ENCODE measurements around the gene NFE2L2. TPM values are rescaled to one million over a fixed set of nuclear protein-coding genes. Genes with fewer than 3 reads are reported as not detected.

NFE2L2 gene
- total and polyA plus RNA-seq, 2 experiments from 2014 or later, result 35.0 to 39.1 TPM

DNA sequence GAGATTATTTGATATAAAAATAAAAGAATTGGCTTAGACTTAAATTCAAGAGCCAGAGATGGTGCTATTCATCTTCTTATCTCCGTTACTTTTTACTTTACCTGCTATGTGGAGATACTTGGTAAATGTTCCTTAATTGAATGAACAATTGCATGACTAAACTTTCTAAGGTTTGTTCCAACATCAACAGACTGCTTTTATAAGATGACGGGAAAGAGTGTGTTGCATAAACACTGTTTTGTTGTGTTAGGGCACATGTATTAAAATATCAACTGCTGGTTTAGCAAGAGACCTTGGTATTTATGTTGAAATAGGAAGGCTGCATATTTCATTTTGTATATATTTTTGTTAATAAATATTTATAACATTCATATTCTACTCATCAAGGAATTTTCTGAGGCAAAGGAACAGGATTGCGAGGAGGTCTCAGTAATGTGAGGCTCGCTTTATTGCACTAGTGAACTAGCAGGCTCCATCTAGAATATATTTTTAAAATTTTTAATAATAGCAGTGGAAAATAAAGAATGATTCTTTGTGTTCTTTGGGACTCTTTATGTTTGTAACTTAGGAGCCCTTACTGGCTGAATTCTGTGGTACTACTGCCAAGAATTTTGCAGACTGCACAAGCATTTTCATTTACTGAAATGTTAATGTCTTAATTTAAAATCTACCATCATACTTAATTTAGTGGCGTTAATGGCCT lies 10.7 kb upstream of the NFE2L2 start:
- Mint-ChIP-seq H3K4me1 (peaks cover 30% of the 10 kb centered on the region), H3K4me3 (no peak overlapping the region), H3K9me3 (no peaks in the 10 kb centered on the region), H3K27ac (no peak overlapping the region), H3K36me3 (ENCODE audit: low read depth) (no peaks in the 10 kb centered on the region), H3K27me3 (ENCODE audit: insufficient read depth, low read depth, poor library complexity) (no peaks in the 10 kb centered on the region)
- Histone ChIP-seq H3K36me3 (ENCODE audit: insufficient read depth) (no peaks in the 10 kb centered on the region), H3K27me3 (ENCODE audit: insufficient read depth) (no peaks in the 10 kb centered on the region), H3F3A (replicated peaks; ENCODE audit: low read depth) (no peaks in the 10 kb centered on the region), H3K9me2 (ENCODE audit: insufficient read depth) (no peaks in the 10 kb centered on the region), H4K20me1 (replicated peaks; ENCODE audit: insufficient read depth) (no peaks in the 10 kb centered on the region), H3K27ac (ENCODE audit: low read depth) (no peak overlapping the region), H2AFZ (no peak overlapping the region), H3K4me3 (no peak overlapping the region), H3K4me1 (ENCODE audit: insufficient read depth) (peaks cover 22% of the 10 kb centered on the region), H3K79me2 (replicated peaks; ENCODE audit: insufficient read depth) (no peaks in the 10 kb centered on the region), H3K4me2 (no peak overlapping the region)
- no peak for TF ChIP-seq NANOG (IDR thresholded peaks at IDR 0.05; ENCODE audit: borderline replicate concordance)
- DNase-seq (ENCODE audit: low spot score), result no peak
- ATAC-seq, result no peak

DNA sequence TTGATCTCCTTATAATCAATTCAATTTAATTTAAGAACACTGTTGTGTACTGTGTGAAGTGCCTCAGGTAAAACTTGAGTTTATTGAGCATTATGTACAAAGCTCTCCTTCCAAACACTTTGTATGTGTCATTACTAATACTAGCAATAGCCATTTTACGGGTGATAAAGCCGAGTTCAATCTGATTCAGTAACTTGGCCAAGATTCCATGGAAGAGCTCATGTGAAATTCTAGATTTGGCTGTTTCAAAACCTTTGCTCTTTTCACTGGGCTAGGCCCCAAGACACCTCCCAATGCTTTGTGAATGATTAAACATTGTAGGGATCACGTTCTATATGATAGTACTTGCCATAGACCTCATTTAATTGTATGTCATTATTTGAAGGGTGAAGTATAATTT lies 8.9 kb upstream of the NFE2L2 start:
- peak overlapping the region; percentile 86 for H3K27ac Mint-ChIP-seq
- Histone ChIP-seq H3K79me2 (replicated peaks; ENCODE audit: insufficient read depth) (no peaks in the 10 kb centered on the region), H3K27me3 (ENCODE audit: insufficient read depth) (no peaks in the 10 kb centered on the region), H3F3A (replicated peaks; ENCODE audit: low read depth) (no peaks in the 10 kb centered on the region), H3K27ac (ENCODE audit: low read depth) (peak overlapping the region; percentile 13; the same call in 1 of the 2 replicates), H2AFZ (peak overlapping the region; percentile 4; the same call in 1 of the 2 replicates), H4K20me1 (replicated peaks; ENCODE audit: insufficient read depth) (no peaks in the 10 kb centered on the region), H3K9me2 (ENCODE audit: insufficient read depth) (no peaks in the 10 kb centered on the region), H3K4me3 (no peak overlapping the region), H3K4me2 (peak overlapping the region; percentile 52; the same call in 1 of the 2 replicates), H3K36me3 (ENCODE audit: insufficient read depth) (no peaks in the 10 kb centered on the region), H3K4me1 (ENCODE audit: insufficient read depth) (peaks cover 22% of the 10 kb centered on the region)
- H3K4me3 Mint-ChIP-seq, result no peak overlapping the region
- peaks cover 3% of the 10 kb centered on the region for H3K27me3 Mint-ChIP-seq (ENCODE audit: insufficient read depth, low read depth, poor library complexity)
- H3K4me1 Mint-ChIP-seq, result peaks cover 30% of the 10 kb centered on the region
- no peaks in the 10 kb centered on the region for H3K9me3 Mint-ChIP-seq
- no peaks in the 10 kb centered on the region for H3K36me3 Mint-ChIP-seq (ENCODE audit: low read depth)
- no peak for ATAC-seq
- DNase-seq (ENCODE audit: low spot score), result no peak
- TF ChIP-seq ZNF114 (CRISPR knock-in tag; IDR thresholded peaks at IDR 0.05) (no peak), REST (IDR thresholded peaks at IDR 0.05; ENCODE audit: unreplicated experiment) (no peak), EZH2 (IDR thresholded peaks at IDR 0.05; ENCODE audit: low read depth, unreplicated experiment) (no peak), ZNF331 (CRISPR knock-in tag; IDR thresholded peaks at IDR 0.05; ENCODE audit: low read depth) (no peak), EZH2phosphoT487 (IDR thresholded peaks at IDR 0.05; ENCODE audit: unreplicated experiment) (no peak), JUNB (IDR thresholded peaks at IDR 0.05; ENCODE audit: unreplicated experiment) (no peak), CREB1 (CRISPR knock-in tag; IDR thresholded peaks at IDR 0.05; ENCODE audit: low read depth) (no peak), ZNF462 (CRISPR knock-in tag; IDR thresholded peaks at IDR 0.05) (no peak)
- TF ChIP-seq, protein P1, sequence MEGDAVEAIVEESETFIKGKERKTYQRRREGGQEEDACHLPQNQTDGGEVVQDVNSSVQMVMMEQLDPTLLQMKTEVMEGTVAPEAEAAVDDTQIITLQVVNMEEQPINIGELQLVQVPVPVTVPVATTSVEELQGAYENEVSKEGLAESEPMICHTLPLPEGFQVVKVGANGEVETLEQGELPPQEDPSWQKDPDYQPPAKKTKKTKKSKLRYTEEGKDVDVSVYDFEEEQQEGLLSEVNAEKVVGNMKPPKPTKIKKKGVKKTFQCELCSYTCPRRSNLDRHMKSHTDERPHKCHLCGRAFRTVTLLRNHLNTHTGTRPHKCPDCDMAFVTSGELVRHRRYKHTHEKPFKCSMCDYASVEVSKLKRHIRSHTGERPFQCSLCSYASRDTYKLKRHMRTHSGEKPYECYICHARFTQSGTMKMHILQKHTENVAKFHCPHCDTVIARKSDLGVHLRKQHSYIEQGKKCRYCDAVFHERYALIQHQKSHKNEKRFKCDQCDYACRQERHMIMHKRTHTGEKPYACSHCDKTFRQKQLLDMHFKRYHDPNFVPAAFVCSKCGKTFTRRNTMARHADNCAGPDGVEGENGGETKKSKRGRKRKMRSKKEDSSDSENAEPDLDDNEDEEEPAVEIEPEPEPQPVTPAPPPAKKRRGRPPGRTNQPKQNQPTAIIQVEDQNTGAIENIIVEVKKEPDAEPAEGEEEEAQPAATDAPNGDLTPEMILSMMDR (conservative IDR thresholded peaks at IDR 0.05; ENCODE audit: low read depth in 2 of 2), result no peak

All from GM23338 (cell line).